ENCODE data around the gene SP2. TPM values are rescaled to one million over a fixed set of nuclear protein-coding genes. Genes with fewer than 3 reads are reported as not detected.
"Not testable (repeated sequence)": the region's sequence is repeated elsewhere in the genome, so short reads cannot be mapped to it uniquely, and the experiment has no call there.

SP2 gene
- total RNA-seq, 1 donor from 2014 or later = 12.1 TPM

DNA sequence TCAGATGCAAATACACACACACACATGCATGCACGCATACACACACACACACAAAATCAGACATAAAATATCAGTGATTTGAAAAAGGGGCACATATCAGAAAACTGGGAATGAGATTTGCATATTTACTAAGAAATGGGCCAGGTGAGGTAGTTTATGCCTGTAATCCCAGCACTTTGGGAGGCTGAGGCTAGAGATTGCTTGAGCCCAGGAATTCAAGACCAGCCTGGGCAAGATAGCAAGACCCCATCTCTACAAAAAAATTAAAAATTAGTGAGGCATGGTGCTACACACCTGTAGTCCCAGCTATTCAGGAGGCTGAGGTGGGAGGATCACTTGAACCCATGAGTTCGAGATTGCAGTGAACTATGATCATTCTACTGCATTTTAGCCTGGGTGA lies 23.0 kb downstream of the SP2 start:
- Histone ChIP-seq H3K27me3 (ENCODE audit: insufficient read depth, low read length) (no peaks in the 10 kb centered on the region), H3K27ac (ENCODE audit: low read depth, low read length) (no peak overlapping the region), H3K9me3 (ENCODE audit: insufficient read depth, low read depth, low read length) (no peaks in the 10 kb centered on the region), H2AFZ (ENCODE audit: low read depth, low read length) (no peak overlapping the region), H3K4me2 (ENCODE audit: low read length) (no peak overlapping the region), H4K20me1 (ENCODE audit: insufficient read depth, low read length) (peaks cover 4% of the 10 kb centered on the region), H3K79me2 (ENCODE audit: insufficient read depth, low read length) (no peaks in the 10 kb centered on the region), H3K4me1 (ENCODE audit: insufficient read depth, low read length) (no peaks in the 10 kb centered on the region), H3K36me3 (ENCODE audit: insufficient read depth, low read length) (peaks cover under 1% of the 10 kb centered on the region), H3K4me3 (ENCODE audit: insufficient read depth, low read depth, low read length) (no peak overlapping the region), H3K9ac (ENCODE audit: low read length) (no peak overlapping the region)
- Mint-ChIP-seq H3K36me3 (ENCODE audit: low read depth, unreplicated experiment) (peaks cover 12% of the 10 kb centered on the region), H3K4me3 (ENCODE audit: unreplicated experiment) (no peak overlapping the region), H3K4me1 (ENCODE audit: low read depth, unreplicated experiment) (no peaks in the 10 kb centered on the region), H3K27ac (ENCODE audit: unreplicated experiment) (no peak overlapping the region), H3K27me3 (ENCODE audit: low read depth, unreplicated experiment) (no peaks in the 10 kb centered on the region), H3K9me3 (ENCODE audit: unreplicated experiment) (no peaks in the 10 kb centered on the region)
- FAIRE-seq (no peak), DNase-seq (ENCODE audit: low read depth) (no peak)
- TF ChIP-seq, protein P1, sequence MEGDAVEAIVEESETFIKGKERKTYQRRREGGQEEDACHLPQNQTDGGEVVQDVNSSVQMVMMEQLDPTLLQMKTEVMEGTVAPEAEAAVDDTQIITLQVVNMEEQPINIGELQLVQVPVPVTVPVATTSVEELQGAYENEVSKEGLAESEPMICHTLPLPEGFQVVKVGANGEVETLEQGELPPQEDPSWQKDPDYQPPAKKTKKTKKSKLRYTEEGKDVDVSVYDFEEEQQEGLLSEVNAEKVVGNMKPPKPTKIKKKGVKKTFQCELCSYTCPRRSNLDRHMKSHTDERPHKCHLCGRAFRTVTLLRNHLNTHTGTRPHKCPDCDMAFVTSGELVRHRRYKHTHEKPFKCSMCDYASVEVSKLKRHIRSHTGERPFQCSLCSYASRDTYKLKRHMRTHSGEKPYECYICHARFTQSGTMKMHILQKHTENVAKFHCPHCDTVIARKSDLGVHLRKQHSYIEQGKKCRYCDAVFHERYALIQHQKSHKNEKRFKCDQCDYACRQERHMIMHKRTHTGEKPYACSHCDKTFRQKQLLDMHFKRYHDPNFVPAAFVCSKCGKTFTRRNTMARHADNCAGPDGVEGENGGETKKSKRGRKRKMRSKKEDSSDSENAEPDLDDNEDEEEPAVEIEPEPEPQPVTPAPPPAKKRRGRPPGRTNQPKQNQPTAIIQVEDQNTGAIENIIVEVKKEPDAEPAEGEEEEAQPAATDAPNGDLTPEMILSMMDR (IDR thresholded peaks at IDR 0.05; ENCODE audit: insufficient read depth, low read depth, low read length) = no peak
- TF ChIP-seq EZH2 (IDR thresholded peaks at IDR 0.05; ENCODE audit: insufficient read depth, low read length) = no peak

DNA sequence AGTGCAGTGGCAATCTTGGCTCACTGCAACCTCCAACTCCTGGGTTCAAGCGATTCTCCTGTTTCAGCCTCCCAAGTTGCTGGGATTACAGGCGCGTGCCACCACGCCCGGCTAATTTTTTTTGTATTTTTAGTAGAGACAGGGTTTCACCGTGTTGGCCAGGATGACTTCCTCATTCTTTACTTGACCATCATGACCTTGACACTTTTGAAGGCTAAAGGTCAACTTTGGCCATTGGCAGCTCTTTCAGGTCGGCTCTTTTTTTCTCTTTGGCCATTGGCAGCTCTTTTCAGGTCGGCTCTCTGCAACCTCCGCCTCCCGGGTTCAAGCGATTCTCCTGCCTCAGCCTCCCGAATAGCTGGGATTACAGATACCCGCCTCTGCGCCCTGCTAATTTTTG lies 23.9 kb downstream of the SP2 start:
- not testable (repeated sequence) for H3K4me3 Mint-ChIP-seq (ENCODE audit: unreplicated experiment)
- H3K36me3 Mint-ChIP-seq (ENCODE audit: low read depth, unreplicated experiment) = peaks cover 16% of the 10 kb centered on the region

DNA sequence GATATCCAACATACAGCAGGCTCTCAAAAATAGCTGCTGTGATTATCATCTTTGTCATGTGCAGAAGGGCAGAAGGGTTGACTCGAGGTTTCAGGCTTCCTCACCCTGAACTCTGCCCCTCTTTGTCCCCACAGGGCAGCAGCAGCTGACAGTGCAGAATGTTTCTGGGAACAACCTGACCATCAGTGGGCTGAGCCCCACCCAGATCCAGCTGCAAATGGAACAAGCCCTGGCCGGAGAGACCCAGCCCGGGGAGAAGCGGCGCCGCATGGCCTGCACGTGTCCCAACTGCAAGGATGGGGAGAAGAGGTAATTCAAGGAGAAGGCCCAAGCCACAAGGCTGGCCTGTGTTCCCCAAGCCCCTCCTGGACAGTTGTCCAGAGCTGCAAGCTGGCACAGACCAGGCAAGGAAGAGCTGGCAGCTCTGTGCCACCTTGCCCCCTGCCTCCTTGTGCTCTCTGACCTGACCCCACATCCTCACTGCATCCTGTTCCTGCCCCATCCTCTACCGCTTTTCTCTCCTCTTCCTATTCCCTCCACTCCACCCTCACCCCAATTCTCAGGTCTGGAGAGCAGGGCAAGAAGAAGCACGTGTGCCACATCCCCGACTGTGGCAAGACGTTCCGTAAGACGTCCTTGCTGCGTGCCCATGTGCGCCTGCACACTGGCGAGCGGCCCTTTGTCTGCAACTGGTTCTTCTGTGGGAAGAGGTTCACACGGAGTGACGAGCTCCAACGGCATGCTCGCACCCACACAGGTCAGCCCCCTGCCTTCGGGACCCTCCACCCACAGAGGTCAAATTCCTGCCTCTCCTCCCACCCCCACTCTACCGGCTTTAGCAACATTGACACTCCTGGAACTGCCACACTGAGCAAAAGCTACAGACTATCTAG lies 29.0 kb downstream of the SP2 start:
- Histone ChIP-seq H3K27me3 (ENCODE audit: insufficient read depth, low read length) (no peaks in the 10 kb centered on the region), H3K79me2 (ENCODE audit: insufficient read depth, low read length) (no peaks in the 10 kb centered on the region), H3K27ac (ENCODE audit: low read depth, low read length) (no peak overlapping the region), H4K20me1 (ENCODE audit: insufficient read depth, low read length) (no peaks in the 10 kb centered on the region), H3K36me3 (ENCODE audit: insufficient read depth, low read length) (peaks cover 10% of the 10 kb centered on the region), H3K9me3 (ENCODE audit: insufficient read depth, low read depth, low read length) (no peaks in the 10 kb centered on the region), H2AFZ (ENCODE audit: low read depth, low read length) (no peak overlapping the region), H3K4me1 (ENCODE audit: insufficient read depth, low read length) (peaks cover 10% of the 10 kb centered on the region), H3K4me2 (ENCODE audit: low read length) (peak overlapping the region; percentile 44), H3K9ac (ENCODE audit: low read length) (no peak overlapping the region), H3K4me3 (ENCODE audit: insufficient read depth, low read depth, low read length) (no peak overlapping the region)
- peaks cover 6% of the 10 kb centered on the region for H3K4me1 Mint-ChIP-seq (ENCODE audit: low read depth, unreplicated experiment)
- H3K36me3 Mint-ChIP-seq (ENCODE audit: low read depth, unreplicated experiment) = peaks cover 35% of the 10 kb centered on the region
- no peaks in the 10 kb centered on the region for H3K9me3 Mint-ChIP-seq (ENCODE audit: unreplicated experiment)
- H3K27ac Mint-ChIP-seq (ENCODE audit: unreplicated experiment) = no peak overlapping the region
- no peak for TF ChIP-seq EZH2 (IDR thresholded peaks at IDR 0.05; ENCODE audit: insufficient read depth, low read length)
- TF ChIP-seq, protein P1 (IDR thresholded peaks at IDR 0.05; ENCODE audit: insufficient read depth, low read depth, low read length) = no peak
- H3K27me3 Mint-ChIP-seq (ENCODE audit: low read depth, unreplicated experiment) = no peaks in the 10 kb centered on the region
- no peak overlapping the region for H3K4me3 Mint-ChIP-seq (ENCODE audit: unreplicated experiment)
- DNase-seq (ENCODE audit: low read depth) (peak; percentile 32), FAIRE-seq (no peak)

More for the DNA sequence above, 23.9 kb downstream of the SP2 start:
- H3K36me3 ChIP-seq (ENCODE audit: insufficient read depth, low read length); DNase-seq (ENCODE audit: low read depth); H3K9me3 Mint-ChIP-seq (ENCODE audit: unreplicated experiment); H3K27me3 ChIP-seq (ENCODE audit: insufficient read depth, low read length); H3K4me1 Mint-ChIP-seq (ENCODE audit: low read depth, unreplicated experiment); H4K20me1 ChIP-seq (ENCODE audit: insufficient read depth, low read length); H3K27me3 Mint-ChIP-seq (ENCODE audit: low read depth, unreplicated experiment); H3K9ac ChIP-seq (ENCODE audit: low read length); H3K9me3 ChIP-seq (ENCODE audit: insufficient read depth, low read depth, low read length); H3K27ac ChIP-seq (ENCODE audit: low read depth, low read length); H2AFZ ChIP-seq (ENCODE audit: low read depth, low read length); H3K4me1 ChIP-seq (ENCODE audit: insufficient read depth, low read length); H3K27ac Mint-ChIP-seq (ENCODE audit: unreplicated experiment); H3K79me2 ChIP-seq (ENCODE audit: insufficient read depth, low read length); H3K4me3 ChIP-seq (ENCODE audit: insufficient read depth, low read depth, low read length); H3K4me2 ChIP-seq (ENCODE audit: low read length); FAIRE-seq: not testable (repeated sequence)
